SKM-1 treated with dmso at 0.1 percent for 144 hours (cell line): Measurements from ENCODE around the gene DDOST.
"Not testable (repeated sequence)": the region's sequence is repeated elsewhere in the genome, so short reads cannot be mapped to it uniquely, and the experiment has no call there.

ENCODE experiments used
- DNase-seq: peaks from one replicate; lab custom pipeline; 2025; ENCODE audit not compliant: unreplicated experiment; lab: John Stamatoyannopoulos, UW

DDOST gene

GRCh38 chr1:20693623-20694022, 32.5 kb upstream of the DDOST start:
- no peak for DNase-seq

DNA sequence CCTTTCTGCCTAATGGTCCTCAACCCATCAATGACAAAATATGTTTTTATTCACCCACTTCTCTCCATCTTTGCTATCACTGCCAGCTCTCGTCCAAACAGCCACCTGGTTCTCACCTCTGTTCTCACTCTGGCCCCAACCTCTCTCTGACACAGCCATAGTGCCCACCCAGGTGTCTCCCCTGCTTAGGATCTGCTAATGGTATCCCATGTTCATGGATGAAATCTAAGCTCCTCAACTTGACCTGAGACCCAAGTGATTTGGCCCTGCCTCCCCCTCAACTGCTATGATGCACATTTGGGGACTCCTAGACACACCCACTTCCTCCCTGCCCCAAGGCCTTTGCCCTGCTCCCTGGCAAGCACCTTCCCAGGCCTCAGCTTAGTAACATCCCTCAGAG, 30.7 kb upstream of the DDOST start:
- no peak for DNase-seq

DNA sequence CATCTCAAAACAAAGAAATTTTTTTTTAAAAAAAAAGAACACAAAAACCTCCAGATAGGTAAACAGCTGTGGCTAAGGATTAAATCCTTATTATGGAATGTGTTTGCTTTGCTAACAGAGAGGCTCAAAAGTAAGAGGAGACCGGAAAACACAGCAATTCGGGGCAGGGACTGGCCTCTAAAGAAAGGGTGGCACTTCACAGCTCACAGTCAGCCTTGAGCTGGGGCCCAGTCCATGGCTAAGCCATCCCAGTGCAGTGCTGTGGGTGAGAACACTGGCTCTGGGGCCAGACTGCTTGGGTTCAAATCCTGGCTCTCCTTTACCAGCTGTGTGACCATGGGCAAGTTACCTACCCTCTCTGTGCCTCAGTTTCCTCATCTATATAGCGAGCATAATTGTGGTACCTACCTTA, 28.5 kb upstream of the DDOST start:
- DNase-seq, result no peak

GRCh38 chr1:20686883-20687725, 25.9 kb upstream of the DDOST start:
- DNase-seq, result no peak

GRCh38 chr1:20685741-20686140, 24.6 kb upstream of the DDOST start:
- DNase-seq, result no peak

GRCh38 chr1:20685099-20685662, 24.0 kb upstream of the DDOST start:
- no peak for DNase-seq

DNA sequence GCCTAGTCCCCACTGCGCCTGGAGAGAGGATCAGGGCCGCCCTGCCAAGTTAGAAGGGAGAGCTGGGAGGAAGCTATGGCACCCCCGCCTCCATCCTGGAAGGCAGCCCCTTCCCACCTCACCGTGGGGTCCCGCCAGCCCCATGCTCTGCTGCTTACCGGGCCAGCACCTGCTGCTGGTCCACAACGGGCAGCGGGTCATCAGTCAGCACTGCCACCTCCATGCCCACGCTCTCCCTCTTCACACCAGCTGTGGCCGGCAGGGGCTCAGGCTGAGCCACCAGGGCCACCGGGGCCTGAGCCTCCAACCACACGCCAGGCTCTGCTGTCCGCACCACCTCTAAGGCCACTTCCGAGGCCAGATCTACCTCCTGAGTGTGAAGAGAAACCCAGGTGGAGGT, 23.5 kb upstream of the DDOST start:
- DNase-seq, result no peak

- DNase-seq, result no peak
These were observed 23.0 kb upstream of the DDOST start for GRCh38 chr1:20684050-20684620.

- DNase-seq, result no peak
These were observed 22.4 kb upstream of the DDOST start for GRCh38 chr1:20683614-20684013.

DNA sequence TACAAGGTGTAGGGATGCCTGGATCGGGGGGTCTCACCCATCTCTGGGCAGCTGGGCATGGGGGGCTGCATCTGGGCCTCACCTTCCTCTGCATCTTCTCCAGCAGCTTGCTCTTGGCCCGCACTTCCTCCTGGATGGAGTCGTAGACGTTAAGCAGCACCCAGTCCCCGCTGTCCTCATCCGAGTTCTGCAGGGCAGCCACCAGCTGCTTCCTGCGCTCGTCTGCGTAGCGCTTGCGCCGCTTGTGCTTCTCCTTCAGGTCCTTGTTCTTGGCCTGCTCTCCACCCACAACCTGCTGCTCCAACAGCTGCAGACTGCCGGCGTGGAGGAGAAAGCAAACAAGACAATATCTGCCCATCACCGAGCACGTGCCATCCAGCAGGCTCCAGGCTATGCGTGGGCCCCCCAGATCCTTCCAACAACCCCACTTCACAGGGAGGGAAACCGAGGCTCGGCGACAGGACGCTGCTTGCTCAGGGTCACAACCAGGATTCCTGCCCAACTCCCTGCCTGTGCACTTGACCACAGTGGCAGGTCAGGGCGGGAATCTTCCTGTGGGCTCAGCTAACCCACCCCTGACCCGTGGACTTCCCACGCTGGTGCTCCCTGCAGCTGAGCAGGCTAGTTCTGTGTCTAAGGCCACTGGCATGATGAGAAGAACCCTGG, 21.5 kb upstream of the DDOST start:
- no peak for DNase-seq

DNA sequence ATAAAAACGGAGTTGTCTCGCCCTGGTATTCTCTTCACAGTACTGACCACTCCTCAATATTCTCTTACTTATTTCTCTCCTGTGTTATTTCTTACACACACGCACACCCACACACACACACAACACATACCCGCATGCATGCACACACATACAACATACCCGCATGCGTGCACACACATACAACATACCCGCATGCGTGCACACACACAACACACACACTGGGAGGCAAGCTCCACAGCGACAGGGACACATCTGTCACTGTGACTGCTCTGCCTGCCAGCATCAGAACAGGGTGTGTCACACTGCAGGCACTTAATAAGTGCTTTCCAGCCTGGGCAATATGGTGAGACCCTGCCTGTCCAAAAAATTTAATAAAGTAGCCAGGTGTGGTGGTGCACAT, 20.8 kb upstream of the DDOST start:
- no peak for DNase-seq

DNA sequence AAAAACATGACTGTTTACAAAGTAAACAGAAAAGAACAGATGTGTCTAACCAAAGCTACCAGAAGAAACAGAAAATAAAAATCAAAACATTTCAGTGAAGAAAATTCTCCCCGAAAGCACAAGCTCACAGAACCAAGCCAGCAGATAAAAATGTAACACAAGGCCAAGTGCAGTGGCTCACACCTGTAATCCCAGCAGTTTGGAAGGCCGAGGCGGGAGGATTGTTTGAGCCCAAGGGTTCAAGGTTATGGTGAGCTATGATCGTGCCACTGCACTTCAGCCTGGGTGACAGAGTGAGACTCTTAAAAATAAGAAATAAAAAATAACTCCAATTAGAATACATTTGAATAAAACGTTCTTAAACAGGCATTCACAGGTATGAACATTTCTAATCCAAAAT, 19.1 kb upstream of the DDOST start:
- no peak for DNase-seq

- DNase-seq, result peak; percentile 57
These were observed 17.4 kb upstream of the DDOST start for GRCh38 chr1:20678599-20678998.

GRCh38 chr1:20673626-20674025, 12.5 kb upstream of the DDOST start:
- DNase-seq, result not testable (repeated sequence)

GRCh38 chr1:20672265-20672632, 11.1 kb upstream of the DDOST start:
- DNase-seq, result no peak

- no peak for DNase-seq
These were observed 9.8 kb upstream of the DDOST start for GRCh38 chr1:20670936-20671335.

- DNase-seq, result no peak
These were observed 7.4 kb upstream of the DDOST start for GRCh38 chr1:20668581-20668980.

DNA sequence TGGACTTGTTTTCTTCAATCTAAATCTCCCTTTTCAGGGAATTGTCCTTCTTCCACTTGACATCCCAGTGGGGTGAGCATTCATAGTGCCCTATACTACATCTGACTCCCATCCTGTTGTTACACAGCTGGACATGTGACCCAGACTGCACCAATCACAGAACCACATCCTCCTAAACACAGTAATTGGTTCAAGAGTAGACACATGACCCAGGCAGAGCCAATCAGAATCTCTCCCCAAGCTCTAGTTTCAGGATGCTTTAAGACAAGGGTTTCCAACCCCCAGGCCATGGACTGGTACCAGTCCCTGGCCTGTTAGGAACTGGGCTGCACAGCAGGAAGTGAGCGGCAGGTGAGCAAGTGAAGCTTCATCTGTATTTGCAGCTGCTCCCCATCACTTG, 5.6 kb upstream of the DDOST start:
- DNase-seq, result no peak

DNA sequence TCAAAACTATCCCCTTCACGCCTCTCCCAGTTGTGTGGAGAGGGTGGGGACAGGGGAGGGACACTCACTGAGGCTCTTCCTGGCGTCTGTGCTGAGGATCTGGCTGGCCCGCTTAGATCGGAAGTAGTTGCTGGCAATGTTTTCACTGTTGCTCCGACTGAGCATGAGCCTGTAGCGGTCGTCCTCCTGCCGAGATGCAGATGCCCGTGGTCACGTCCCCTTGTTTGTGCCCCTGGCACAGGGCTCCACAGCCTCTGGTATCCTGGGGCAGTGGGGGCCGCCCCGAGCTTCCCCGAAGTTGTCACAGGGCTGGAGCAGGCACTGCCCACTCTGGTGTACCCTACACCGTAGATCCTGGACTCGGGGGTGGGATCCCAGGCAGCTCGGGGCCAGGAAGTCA, 5.0 kb upstream of the DDOST start:
- no peak for DNase-seq

DNA sequence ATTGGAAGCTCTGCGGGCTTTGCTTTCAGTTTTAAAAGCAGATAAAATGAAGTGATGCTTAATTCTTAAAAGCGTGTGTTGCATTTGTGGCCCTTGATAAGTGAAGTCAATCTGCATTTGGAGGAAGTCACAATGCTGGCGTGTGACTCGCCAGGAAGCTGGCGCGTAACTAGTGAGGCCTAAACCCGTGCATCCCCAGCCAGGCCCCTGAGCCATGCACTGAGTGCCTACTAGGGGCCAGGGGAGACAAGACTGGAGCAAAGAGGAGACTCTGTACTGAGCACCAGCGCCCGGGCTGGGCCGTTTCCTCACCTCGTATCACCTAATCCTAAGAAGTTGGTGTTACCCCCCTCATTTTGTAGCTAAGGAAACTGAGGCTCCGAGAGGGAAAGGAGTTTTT, 4.6 kb upstream of the DDOST start:
- no peak for DNase-seq

GRCh38 chr1:20663969-20664715, 3.0 kb upstream of the DDOST start:
- no peak for DNase-seq
